Measurements from ENCODE around the gene MAST3. TPM values are rescaled to one million over a fixed set of nuclear protein-coding genes. Genes with fewer than 3 reads are reported as not detected.

The MAST3 gene
- total and polyA plus RNA-seq, 2 of the 13 experiments (the other 11 are each of a cell fraction or from before 2014, with no cell fraction given), result 4.1 to 4.6 TPM

DNA sequence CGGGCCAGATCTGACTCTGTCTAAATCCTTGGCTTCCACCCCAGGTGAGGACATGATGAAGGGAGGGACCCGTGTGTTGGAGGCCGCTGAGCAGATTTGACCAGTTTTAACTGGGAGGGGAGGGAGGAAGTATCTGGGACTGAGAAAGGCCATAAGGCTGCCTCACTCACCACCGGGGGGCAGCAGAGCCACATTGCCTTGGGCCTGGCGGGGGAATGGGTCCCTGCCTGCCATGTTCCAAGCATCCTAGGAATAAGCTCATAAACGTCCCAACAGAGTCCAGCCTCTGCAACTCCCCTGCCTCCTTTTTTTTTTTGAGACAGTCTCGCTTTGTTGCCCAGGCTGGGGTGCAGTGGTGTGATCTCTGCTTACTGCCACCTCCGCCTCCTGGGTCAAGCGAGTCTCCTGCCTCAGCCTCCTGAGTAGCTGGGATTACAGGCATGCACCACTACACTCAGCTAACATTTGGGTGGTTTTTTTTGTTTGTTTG is 15.5 kb downstream of the MAST3 start (continued):
- 0 out of 2 replicates have a peak, but pooled peaks have one; percentile 44 for TF ChIP-seq SALL1 (CRISPR knock-in tag; IDR thresholded peaks at IDR 0.05)
- TF ChIP-seq ZNF724P (CRISPR knock-in tag; IDR thresholded peaks at IDR 0.05; ENCODE audit: borderline replicate concordance), result no peak
- peak; percentile 26; the same call in 1 of the 2 replicates for TF ChIP-seq TARDBP (CRISPR knock-in tag; IDR thresholded peaks at IDR 0.05)
- TF ChIP-seq GABPB1 (CRISPR knock-in tag; IDR thresholded peaks at IDR 0.05), result peak; percentile 26; the same call in 1 of the 2 replicates
- TF ChIP-seq, protein P1, sequence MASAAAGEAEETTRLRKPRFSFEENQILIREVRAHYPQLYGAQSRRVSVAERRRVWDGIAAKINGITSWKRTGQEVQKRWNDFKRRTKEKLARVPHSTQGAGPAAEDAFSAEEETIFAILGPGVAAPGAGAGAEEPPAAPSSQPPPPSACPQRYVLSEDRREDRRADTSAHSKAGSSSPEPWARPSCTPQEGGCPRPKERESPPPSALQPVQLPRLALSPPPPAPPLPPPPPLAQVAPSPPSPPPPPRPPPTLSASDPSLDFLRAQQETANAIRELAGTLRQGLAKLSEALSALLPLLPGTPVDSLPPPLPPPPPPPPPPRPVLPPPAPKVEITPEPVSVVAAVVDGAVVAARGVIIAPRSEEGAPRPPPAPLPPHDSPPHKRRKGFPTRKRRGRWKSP (CRISPR knock-in tag; IDR thresholded peaks at IDR 0.05), result no peak
- TF ChIP-seq, protein P2, sequence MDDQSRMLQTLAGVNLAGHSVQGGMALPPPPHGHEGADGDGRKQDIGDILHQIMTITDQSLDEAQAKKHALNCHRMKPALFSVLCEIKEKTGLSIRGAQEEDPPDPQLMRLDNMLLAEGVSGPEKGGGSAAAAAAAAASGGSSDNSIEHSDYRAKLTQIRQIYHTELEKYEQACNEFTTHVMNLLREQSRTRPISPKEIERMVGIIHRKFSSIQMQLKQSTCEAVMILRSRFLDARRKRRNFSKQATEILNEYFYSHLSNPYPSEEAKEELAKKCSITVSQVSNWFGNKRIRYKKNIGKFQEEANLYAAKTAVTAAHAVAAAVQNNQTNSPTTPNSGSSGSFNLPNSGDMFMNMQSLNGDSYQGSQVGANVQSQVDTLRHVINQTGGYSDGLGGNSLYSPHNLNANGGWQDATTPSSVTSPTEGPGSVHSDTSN (CRISPR knock-in tag; IDR thresholded peaks at IDR 0.05; ENCODE audit: borderline replicate concordance), result no peak
- TF ChIP-seq AHR (CRISPR knock-in tag; IDR thresholded peaks at IDR 0.05), result no peak
- TF ChIP-seq, protein P3, sequence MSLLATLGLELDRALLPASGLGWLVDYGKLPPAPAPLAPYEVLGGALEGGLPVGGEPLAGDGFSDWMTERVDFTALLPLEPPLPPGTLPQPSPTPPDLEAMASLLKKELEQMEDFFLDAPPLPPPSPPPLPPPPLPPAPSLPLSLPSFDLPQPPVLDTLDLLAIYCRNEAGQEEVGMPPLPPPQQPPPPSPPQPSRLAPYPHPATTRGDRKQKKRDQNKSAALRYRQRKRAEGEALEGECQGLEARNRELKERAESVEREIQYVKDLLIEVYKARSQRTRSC (CRISPR knock-in tag; IDR thresholded peaks at IDR 0.05; ENCODE audit: low read depth), result no peak
- TF ChIP-seq HNF4G (IDR thresholded peaks at IDR 0.05; ENCODE audit: borderline replicate concordance, low read depth, low read length), result no peak
- no peak for TF ChIP-seq HNF4G (CRISPR knock-in tag; IDR thresholded peaks at IDR 0.05; ENCODE audit: borderline replicate concordance, low read depth)
- no peak for TF ChIP-seq RARA (CRISPR knock-in tag; IDR thresholded peaks at IDR 0.05)
- TF ChIP-seq HDAC2 (CRISPR knock-in tag; IDR thresholded peaks at IDR 0.05), result peak; percentile 40; the same call in 1 of the 2 replicates
- TF ChIP-seq GLI4 (CRISPR knock-in tag; IDR thresholded peaks at IDR 0.05; ENCODE audit: borderline replicate concordance), result no peak
- TF ChIP-seq SNRNP70 (IDR thresholded peaks at IDR 0.05; ENCODE audit: low read depth, low read length), result no peak
- TF ChIP-seq, protein P4, sequence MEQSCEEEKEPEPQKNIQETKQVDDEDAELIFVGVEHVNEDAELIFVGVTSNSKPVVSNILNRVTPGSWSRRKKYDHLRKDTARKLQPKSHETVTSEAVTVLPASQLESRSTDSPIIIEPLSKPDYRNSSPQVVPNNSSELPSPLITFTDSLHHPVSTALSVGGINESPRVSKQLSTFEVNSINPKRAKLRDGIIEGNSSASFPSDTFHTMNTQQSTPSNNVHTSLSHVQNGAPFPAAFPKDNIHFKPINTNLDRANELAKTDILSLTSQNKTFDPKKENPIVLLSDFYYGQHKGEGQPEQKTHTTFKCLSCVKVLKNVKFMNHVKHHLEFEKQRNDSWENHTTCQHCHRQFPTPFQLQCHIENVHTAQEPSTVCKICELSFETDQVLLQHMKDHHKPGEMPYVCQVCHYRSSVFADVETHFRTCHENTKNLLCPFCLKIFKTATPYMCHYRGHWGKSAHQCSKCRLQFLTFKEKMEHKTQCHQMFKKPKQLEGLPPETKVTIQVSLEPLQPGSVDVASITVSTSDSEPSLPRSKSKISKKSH (CRISPR knock-in tag; IDR thresholded peaks at IDR 0.05; ENCODE audit: borderline replicate concordance), result no peak
- TF ChIP-seq ZC3H4 (CRISPR knock-in tag; IDR thresholded peaks at IDR 0.05; ENCODE audit: borderline replicate concordance), result no peak
- no peak for TF ChIP-seq ZNF337 (CRISPR knock-in tag; IDR thresholded peaks at IDR 0.05; ENCODE audit: borderline replicate concordance, low read depth)
- TF ChIP-seq, protein P5, sequence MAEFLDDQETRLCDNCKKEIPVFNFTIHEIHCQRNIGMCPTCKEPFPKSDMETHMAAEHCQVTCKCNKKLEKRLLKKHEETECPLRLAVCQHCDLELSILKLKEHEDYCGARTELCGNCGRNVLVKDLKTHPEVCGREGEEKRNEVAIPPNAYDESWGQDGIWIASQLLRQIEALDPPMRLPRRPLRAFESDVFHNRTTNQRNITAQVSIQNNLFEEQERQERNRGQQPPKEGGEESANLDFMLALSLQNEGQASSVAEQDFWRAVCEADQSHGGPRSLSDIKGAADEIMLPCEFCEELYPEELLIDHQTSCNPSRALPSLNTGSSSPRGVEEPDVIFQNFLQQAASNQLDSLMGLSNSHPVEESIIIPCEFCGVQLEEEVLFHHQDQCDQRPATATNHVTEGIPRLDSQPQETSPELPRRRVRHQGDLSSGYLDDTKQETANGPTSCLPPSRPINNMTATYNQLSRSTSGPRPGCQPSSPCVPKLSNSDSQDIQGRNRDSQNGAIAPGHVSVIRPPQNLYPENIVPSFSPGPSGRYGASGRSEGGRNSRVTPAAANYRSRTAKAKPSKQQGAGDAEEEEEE (CRISPR knock-in tag; IDR thresholded peaks at IDR 0.05; ENCODE audit: borderline replicate concordance), result no peak
- TF ChIP-seq NFKBIZ (CRISPR knock-in tag; IDR thresholded peaks at IDR 0.05), result no peak
- no peak for TF ChIP-seq ZNF138 (CRISPR knock-in tag; IDR thresholded peaks at IDR 0.05; ENCODE audit: low read depth)
- TF ChIP-seq NKX3-1 (CRISPR knock-in tag; IDR thresholded peaks at IDR 0.05), result no peak
- TF ChIP-seq HNRNPL (IDR thresholded peaks at IDR 0.05; ENCODE audit: low read depth, low read length), result no peak
- no peak for TF ChIP-seq ATM (IDR thresholded peaks at IDR 0.05; ENCODE audit: borderline replicate concordance)
- no peak for TF ChIP-seq ZNF253 (CRISPR knock-in tag; IDR thresholded peaks at IDR 0.05; ENCODE audit: borderline replicate concordance)
- no peak for TF ChIP-seq KLF16 (CRISPR knock-in tag; IDR thresholded peaks at IDR 0.05)

Data from HepG2 (cell line).